GM19193 (cell line): ENCODE data around the gene CDH8.

ENCODE experiments used
- POLR2A ChIP-seq: IDR thresholded peaks from 4 replicates; pipeline ENCODE4 v1.6.1; 2011; ENCODE audit not compliant: insufficient read depth, insufficient read length; ENCODE audit errors: extremely low read depth

The CDH8 gene

DNA sequence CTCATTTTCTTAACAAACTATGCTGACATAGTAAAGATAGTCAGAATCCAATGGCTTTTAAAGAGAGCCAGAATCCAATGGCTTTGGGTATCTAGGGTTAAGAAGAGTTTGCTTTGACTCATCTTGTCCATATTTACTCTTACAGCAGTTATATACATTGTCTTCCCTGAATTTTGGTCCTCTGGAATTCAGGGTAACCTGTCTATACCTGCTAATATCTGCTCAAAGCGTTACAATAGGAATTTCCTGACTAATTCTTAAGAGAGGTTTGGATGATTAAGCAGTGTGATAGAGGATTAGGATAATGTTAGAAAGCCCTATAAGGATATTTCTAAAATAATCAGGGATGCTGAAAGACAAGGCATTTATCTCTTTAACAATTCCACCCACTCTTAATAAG lies 2.0 kb upstream of the CDH8 start:
- TF ChIP-seq POLR2A, result no peak

DNA sequence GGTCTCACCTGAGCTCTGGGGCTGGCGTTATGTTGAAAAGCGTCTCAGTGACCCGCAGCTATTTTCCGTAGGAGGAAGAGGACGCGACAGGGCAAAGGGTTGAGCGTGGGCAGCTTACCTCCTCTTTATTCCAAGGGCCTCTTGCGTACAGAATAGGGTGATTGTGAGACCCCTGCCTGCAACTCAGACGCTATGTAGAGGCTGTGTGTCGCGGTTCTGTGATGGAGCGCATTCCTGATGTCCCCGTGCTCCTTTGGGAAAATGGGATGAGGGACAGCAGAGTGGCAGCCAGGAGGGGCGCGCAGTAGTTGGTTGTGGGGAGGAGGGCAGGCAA lies 531 bp upstream of the CDH8 start:
- TF ChIP-seq POLR2A, result no peak

- TF ChIP-seq POLR2A, result no peak
Observed at GRCh38 chr16:62035115-62036092, 834 bp downstream of the CDH8 start.

- TF ChIP-seq POLR2A, result no peak
Observed at GRCh38 chr16:62034231-62035114, 1.8 kb downstream of the CDH8 start.

DNA sequence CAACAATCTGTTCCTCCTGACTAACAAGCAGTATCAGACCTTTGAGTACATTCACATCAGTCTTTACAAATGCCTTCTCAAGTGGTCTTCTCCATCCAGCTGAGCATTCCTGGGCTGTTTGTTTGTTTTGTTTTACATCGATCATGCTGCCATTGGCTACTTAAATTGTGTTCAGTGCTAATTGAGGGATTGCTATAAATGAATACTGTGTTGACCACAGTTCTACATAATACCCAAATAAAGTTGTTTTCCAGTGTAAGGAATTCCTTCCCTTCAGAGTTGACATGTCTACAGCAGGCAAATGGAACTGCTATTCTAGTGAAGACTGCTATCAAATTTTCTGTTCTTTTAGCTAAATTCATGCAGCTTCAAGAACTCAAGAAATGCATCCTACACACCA lies 3.2 kb downstream of the CDH8 start:
- TF ChIP-seq POLR2A, result no peak

DNA sequence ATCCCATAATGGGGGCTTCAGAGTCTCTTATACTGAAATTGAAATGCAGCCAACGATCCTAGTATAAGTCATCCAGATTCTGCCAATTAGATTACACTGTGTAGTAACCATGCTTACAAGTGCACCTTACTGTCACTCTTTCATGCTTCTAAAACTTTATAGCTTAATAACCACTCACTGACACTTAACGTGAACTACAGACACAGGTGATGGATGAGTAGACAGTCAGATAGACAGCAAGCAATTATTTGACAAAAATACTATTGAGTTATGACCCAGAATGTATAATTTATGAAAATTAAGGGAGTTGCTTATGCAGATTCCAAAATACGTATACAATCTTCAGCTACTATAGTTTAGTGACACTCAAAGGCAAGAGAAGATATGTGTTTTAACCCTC lies 6.3 kb downstream of the CDH8 start:
- no peak for TF ChIP-seq POLR2A

DNA sequence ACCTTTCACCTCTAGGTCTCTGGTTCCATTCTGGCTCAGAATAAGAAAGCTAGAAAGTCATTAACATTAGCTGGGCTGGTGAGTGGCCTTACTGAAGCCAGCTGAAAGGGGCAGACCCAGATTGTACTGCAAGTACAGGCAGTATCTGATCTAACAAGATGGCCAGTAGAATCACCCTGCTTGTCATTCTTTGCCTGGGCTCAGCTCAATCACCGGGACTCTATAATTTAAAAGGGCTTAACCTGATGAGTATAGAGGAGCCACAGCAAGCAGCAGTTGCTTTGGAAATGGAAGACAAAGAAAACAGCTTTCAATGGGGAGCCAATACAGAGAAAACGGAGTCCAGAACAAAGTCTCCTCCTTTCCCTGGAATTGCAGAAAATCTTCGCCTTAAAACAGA lies 13.6 kb downstream of the CDH8 start:
- TF ChIP-seq POLR2A, result no peak

DNA sequence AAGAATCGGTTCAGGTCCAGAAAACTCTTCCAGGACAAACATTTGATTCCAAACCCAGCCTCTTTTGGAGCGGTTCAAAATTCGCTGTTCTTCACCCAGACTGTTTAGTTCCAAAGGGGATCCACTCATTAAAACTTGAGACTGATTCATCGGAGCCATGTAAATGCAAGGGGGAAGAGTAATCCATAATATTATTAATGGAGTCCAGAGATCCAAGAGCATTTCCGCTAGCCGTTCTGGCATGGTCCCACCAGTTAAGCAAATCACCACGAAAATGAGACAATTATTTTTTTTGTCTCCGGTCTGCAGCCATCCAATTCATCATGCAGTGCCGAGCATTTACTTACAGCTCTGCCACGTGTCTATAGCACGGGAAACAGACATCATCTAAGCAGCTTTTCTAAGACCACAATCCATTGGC lies 15.1 kb downstream of the CDH8 start:
- no peak for TF ChIP-seq POLR2A

- no peak for TF ChIP-seq POLR2A
Observed at GRCh38 chr16:62020681-62021080, 15.6 kb downstream of the CDH8 start.

DNA sequence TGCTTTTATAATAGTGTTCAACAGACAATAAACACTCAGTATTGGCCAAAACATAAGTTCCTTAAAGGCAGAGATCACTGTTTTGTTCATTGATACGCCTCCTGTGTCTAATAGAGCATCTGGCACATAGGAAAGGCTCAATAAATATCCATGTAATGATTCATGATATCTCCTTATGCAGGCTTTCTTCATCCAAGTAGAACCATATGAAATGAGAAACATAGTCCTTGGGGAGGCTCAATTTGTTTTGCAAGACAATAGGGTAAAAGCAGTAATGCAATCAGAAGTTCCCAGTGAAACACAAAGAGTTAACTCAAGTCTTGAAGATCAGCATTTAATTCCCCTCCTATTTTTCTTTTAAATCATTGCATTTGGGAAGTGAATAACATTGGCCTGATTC lies 16.4 kb downstream of the CDH8 start:
- no peak for TF ChIP-seq POLR2A

DNA sequence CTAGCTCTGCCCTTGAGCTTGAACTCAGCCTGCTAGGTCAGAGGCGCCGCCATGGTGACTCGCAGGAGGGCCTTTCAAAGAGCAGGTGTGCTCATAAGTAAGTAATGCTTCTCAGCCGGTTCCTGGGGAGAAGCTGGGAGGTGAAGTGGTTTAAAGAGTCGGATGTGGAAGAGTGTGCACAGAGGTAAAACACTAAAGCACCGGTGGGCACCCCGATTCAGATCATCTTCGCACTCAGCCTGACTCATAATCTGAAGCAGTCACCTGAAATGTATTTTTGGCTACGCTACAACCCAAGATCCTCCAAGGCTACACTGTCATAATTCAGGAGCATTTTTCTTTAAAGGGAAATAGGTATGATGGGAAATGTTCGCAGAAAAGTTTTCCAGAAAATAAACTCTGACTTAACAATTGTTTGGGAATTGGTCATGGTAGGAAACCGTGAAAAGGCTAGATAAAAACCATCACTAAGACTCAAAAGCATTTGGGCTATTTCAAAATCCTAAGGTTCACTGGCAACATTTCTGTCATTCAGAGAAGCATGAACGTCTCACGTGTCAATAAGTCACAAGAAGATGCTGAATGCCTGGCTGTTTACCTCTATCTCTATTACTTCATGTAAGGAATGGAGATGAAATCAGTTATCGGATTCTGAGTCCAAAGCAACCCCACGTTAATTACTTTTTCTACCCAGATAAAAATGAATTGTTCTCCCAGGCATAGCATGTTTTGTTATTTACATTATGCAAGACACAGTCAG lies 17.8 kb downstream of the CDH8 start:
- TF ChIP-seq POLR2A, result no peak

GRCh38 chr16:62014319-62014923 lies 21.8 kb downstream of the CDH8 start:
- TF ChIP-seq POLR2A, result no peak

DNA sequence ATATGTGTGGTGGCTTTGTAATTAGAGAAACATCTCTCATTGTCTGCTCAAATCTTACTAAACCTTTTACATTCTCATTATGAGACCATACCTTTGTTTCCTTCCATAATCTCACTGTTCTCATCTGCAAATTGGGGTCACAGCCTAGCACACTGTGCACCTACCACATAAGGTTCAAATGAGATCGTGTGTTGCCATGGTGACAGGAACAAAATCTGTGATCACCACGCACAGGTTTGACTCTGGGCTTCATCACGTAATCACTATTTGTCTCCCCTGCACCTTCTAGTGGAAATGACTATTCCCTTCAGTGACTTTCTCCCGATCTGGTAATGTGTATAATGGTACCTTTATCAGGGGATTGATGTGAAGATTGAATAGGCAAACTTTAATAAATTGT lies 26.1 kb downstream of the CDH8 start:
- TF ChIP-seq POLR2A, result no peak

DNA sequence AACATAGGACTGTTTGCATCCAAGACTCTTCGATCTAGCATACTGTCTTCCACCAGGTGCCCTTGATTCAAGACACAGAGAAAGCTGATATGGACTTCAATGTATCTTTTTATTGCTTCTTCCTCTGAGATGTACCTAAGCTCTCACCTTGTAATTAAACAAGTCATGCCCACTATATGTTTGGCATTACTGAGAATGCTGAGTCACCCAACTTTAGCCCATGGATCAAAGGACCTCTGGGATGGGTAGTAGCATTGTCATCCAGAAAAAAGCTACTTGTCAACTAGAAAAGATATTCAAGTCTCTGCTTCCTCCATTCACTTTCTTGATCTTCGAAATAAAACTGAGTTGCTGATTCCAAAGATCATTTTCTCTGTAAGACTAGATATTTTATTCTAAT lies 37.8 kb downstream of the CDH8 start:
- no peak for TF ChIP-seq POLR2A

DNA sequence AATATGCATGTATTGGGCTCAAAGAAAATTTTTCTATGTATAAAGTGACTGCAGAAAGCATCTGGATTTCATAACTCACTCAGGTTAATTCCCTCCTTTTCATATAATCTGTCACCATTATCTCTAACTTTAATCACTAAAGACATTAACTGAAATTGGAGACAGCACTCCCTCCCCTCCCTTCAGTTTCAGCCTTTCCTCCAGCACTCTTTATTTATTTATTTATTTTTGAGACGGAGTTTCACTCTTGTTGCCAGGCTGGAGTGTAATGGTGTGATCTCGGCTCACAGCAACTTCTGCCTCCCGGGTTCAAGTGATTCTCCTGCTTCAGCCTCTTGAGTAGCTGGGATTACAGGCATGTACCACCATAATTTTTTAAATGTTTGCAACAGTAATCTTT lies 43.1 kb downstream of the CDH8 start:
- TF ChIP-seq POLR2A, result no peak
